IPS DF 4.7 (cell line): Measurements from ENCODE around the gene TES.

Experiments used
- DNase-seq: peaks from one replicate; pipeline ENCODE4 v3.0.0-alpha.2; 2013; ENCODE audit warnings: low spot score; ENCODE audit errors: extremely low read depth

Gene TES

GRCh38 chr7:116219834-116220233 lies 9.5 kb downstream of the TES start:
- DNase-seq, result no peak

GRCh38 chr7:116222501-116222900 lies 12.2 kb downstream of the TES start:
- DNase-seq, result no peak

- no peak for DNase-seq
Measured at GRCh38 chr7:116223588-116223987, 13.2 kb downstream of the TES start.

GRCh38 chr7:116224492-116225098 lies 14.3 kb downstream of the TES start:
- no peak for DNase-seq

- no peak for DNase-seq
Measured at GRCh38 chr7:116225860-116226259, 15.5 kb downstream of the TES start.

- no peak for DNase-seq
Measured at GRCh38 chr7:116226664-116227063, 16.3 kb downstream of the TES start.

- DNase-seq, result no peak
Measured at GRCh38 chr7:116227678-116228239, 17.4 kb downstream of the TES start.

- DNase-seq, result no peak
Measured at GRCh38 chr7:116228241-116228640, 17.9 kb downstream of the TES start.

GRCh38 chr7:116229366-116229765 lies 19.0 kb downstream of the TES start:
- DNase-seq, result no peak

GRCh38 chr7:116230191-116231005 lies 20.1 kb downstream of the TES start:
- no peak for DNase-seq

GRCh38 chr7:116231543-116231942 lies 21.2 kb downstream of the TES start:
- no peak for DNase-seq

- no peak for DNase-seq
Measured at GRCh38 chr7:116231949-116232348, 21.6 kb downstream of the TES start.

GRCh38 chr7:116232350-116232749 lies 22.0 kb downstream of the TES start:
- no peak for DNase-seq

GRCh38 chr7:116232920-116233319 lies 22.6 kb downstream of the TES start:
- DNase-seq, result no peak

- DNase-seq, result no peak
Measured at GRCh38 chr7:116234517-116235200, 24.3 kb downstream of the TES start.

- DNase-seq, result no peak
Measured at GRCh38 chr7:116235380-116235779, 25.0 kb downstream of the TES start.

GRCh38 chr7:116236020-116236630 lies 25.8 kb downstream of the TES start:
- no peak for DNase-seq

- DNase-seq, result no peak
Measured at GRCh38 chr7:116239020-116239419, 28.7 kb downstream of the TES start.

- DNase-seq, result no peak
Measured at GRCh38 chr7:116239434-116239833, 29.1 kb downstream of the TES start.

GRCh38 chr7:116240024-116240668 lies 29.8 kb downstream of the TES start:
- no peak for DNase-seq

GRCh38 chr7:116241291-116241690 lies 31.0 kb downstream of the TES start:
- no peak for DNase-seq
